Trophoblast cell (in vitro differentiated cells and primary cell): ENCODE results near the gene ME3.

Experiments used
- DNase-seq, 2 donors: peaks; one replicate each; pipeline ENCODE4 v3.0.0-alpha.2; 2016
- H2AFZ ChIP-seq: 2 replicates; pipeline ENCODE4 v1.6.1; 2013; ENCODE audit warnings: low read length, moderate library complexity, mild to moderate bottlenecking; ENCODE audit not compliant: insufficient read depth, poor library complexity
- H2AK5ac ChIP-seq: 2 replicates; pipeline ENCODE4 v1.6.1; 2013; ENCODE audit warnings: mild to moderate bottlenecking, low read length
- H2BK120ac ChIP-seq: 2 replicates; pipeline ENCODE4 v1.6.1; 2013; ENCODE audit warnings: low read length, mild to moderate bottlenecking, moderate library complexity; ENCODE audit not compliant: insufficient read depth, poor library complexity
- H2BK12ac ChIP-seq: 2 replicates; pipeline ENCODE4 v1.6.1; 2013; ENCODE audit warnings: mild to moderate bottlenecking, low read length, moderate library complexity
- H2BK5ac ChIP-seq: 2 replicates; pipeline ENCODE4 v1.6.1; 2013; ENCODE audit warnings: low read length, low read depth, moderate library complexity, mild to moderate bottlenecking; ENCODE audit not compliant: poor library complexity
- H3K14ac ChIP-seq: 2 replicates; pipeline ENCODE4 v1.6.1; 2013; ENCODE audit warnings: mild to moderate bottlenecking, low read length
- H3K18ac ChIP-seq: 2 replicates; pipeline ENCODE4 v1.6.1; 2013; ENCODE audit warnings: mild to moderate bottlenecking, low read length
- H3K23ac ChIP-seq: 2 replicates; pipeline ENCODE4 v1.6.1; 2013; ENCODE audit warnings: low read length
- H3K27ac ChIP-seq: 2 replicates; pipeline ENCODE4 v1.5.1; 2013; ENCODE audit warnings: low read depth, mild to moderate bottlenecking, inconsistent platforms, low read length, moderate library complexity
- H3K27me3 ChIP-seq: 2 replicates; pipeline ENCODE4 v1.6.1; 2013; ENCODE audit warnings: inconsistent platforms, mild to moderate bottlenecking, low read length, moderate library complexity; ENCODE audit not compliant: insufficient read depth
- H3K36me3 ChIP-seq, 2 experiments: 1 replicate in 1 of 2; 2 replicates in 1 of 2; pipeline ENCODE4 v1.6.1; 2013; ENCODE audit warnings: low read length in 2 of 2, mild to moderate bottlenecking in 2 of 2, moderate library complexity in 1 of 2; ENCODE audit not compliant: insufficient read depth in 2 of 2, control insufficient read depth in 1 of 2
- H3K4ac ChIP-seq: 2 replicates; pipeline ENCODE4 v1.6.1; 2013; ENCODE audit warnings: low read depth, mild to moderate bottlenecking, low read length, moderate library complexity
- H3K4me1 ChIP-seq, 2 experiments: 1 replicate in 1 of 2; 2 replicates in 1 of 2; pipeline ENCODE4 v1.6.1; 2013; ENCODE audit warnings: low read length in 2 of 2, mild to moderate bottlenecking in 2 of 2, moderate library complexity in 1 of 2; ENCODE audit not compliant: insufficient read depth in 2 of 2, control insufficient read depth in 1 of 2
- H3K4me2 ChIP-seq: 2 replicates; pipeline ENCODE4 v1.6.1; 2013; ENCODE audit warnings: inconsistent platforms, mild to moderate bottlenecking, low read length, moderate library complexity
- H3K4me3 ChIP-seq: 2 replicates; pipeline ENCODE4 v1.5.1; 2013; ENCODE audit warnings: mild to moderate bottlenecking, low read depth, low read length, inconsistent platforms
- H3K79me1 ChIP-seq: one replicate; pipeline ENCODE4 v1.6.1; 2013; ENCODE audit warnings: low read length
- H3K79me2 ChIP-seq: 2 replicates; pipeline ENCODE4 v1.6.1; 2013; ENCODE audit warnings: low read length, mild to moderate bottlenecking; ENCODE audit not compliant: control insufficient read depth, insufficient read depth, poor library complexity
- H3K9ac ChIP-seq: 2 replicates; pipeline ENCODE4 v1.6.1; 2013; ENCODE audit warnings: mild to moderate bottlenecking, low read length
- H3K9me3 ChIP-seq: 2 replicates; pipeline ENCODE4 v1.6.1; 2013; ENCODE audit warnings: low read depth, mild to moderate bottlenecking, control low read depth, inconsistent platforms, low read length; ENCODE audit not compliant: insufficient read depth
- H4K12ac ChIP-seq: 2 replicates; pipeline ENCODE4 v1.6.1; 2013; ENCODE audit warnings: low read depth, mild to moderate bottlenecking, low read length, moderate library complexity
- H4K8ac ChIP-seq: 2 replicates; pipeline ENCODE4 v1.6.1; 2013; ENCODE audit warnings: low read depth, mild to moderate bottlenecking, low read length, moderate library complexity
- H4K91ac ChIP-seq: one replicate; pipeline ENCODE4 v1.6.1; 2013; ENCODE audit warnings: low read depth, mild to moderate bottlenecking, low read length, moderate library complexity
- WGBS: extraction: QIAGEN DNeasy Blood & Tissue Kit; methylation state at CpG from one replicate; pipeline ENCODE4 v1.1.7; 2013; ENCODE audit warnings: missing lambda C conversion rate; ENCODE audit not compliant: insufficient read length, insufficient coverage; ENCODE audit errors: extremely low coverage; 5-methylcytosine and 5-hydroxymethylcytosine counted together

ME3 gene

GRCh38 chr11:86469491-86470388 lies 202.7 kb downstream of the ME3 start:
- peaks cover 47% of the 10 kb centered on the region for H3K79me1 ChIP-seq
- peak overlapping the region; percentile 25 for H3K14ac ChIP-seq
- peak overlapping the region; percentile 78 for H2BK120ac ChIP-seq
- no peak overlapping the region for H2AFZ ChIP-seq
- peak overlapping the region; percentile 60 for H4K8ac ChIP-seq
- H3K23ac ChIP-seq: no peak overlapping the region
- H2BK5ac ChIP-seq: peak overlapping the region; percentile 70
- no CpG with 5 or more reads among the region's 5 CpGs for WGBS
- H2AK5ac ChIP-seq: peak overlapping the region; percentile 1
- no peaks in the 10 kb centered on the region for H3K27me3 ChIP-seq
- DNase-seq: peak in 1 of 2 donors; percentile 32
- H3K27ac ChIP-seq: peak overlapping the region; percentile 81
- peaks cover 10% of the 10 kb centered on the region for H3K79me2 ChIP-seq
- peak overlapping the region; percentile 42 for H2BK12ac ChIP-seq
- H3K4me2 ChIP-seq: no peak overlapping the region
- H3K9me3 ChIP-seq: no peaks in the 10 kb centered on the region
- no peak overlapping the region for H3K4me3 ChIP-seq
- H3K18ac ChIP-seq: peak overlapping the region; percentile 22
- H4K91ac ChIP-seq: peak overlapping the region; percentile 80
- H3K9ac ChIP-seq: no peak overlapping the region
- H4K12ac ChIP-seq: no peak overlapping the region
- peaks cover 41 to 47% of the 10 kb centered on the region in 2 experiments for H3K4me1 ChIP-seq
- peak overlapping the region; percentile 3 for H3K4ac ChIP-seq
- no peaks in the 10 kb centered on the region for H3K36me3 ChIP-seq

- Histone ChIP-seq H3K9me3 (peaks cover 2% of the 10 kb centered on the region), H2AFZ (no peak overlapping the region), H4K91ac (peak overlapping the region; percentile 77), H3K18ac (no peak overlapping the region), H3K79me2 (peaks cover 7% of the 10 kb centered on the region), H4K12ac (no peak overlapping the region), H3K27me3 (no peaks in the 10 kb centered on the region), H3K23ac (no peak overlapping the region), H2BK120ac (peak overlapping the region; percentile 66), H3K9ac (no peak overlapping the region), H2AK5ac (peak overlapping the region; percentile 89), H3K4me1 (peaks cover 30 to 33% of the 10 kb centered on the region in 2 experiments), H3K4me3 (no peak overlapping the region), H3K4ac (no peak overlapping the region), H3K27ac (no peak overlapping the region), H3K4me2 (no peak overlapping the region), H3K36me3 (no peaks in the 10 kb centered on the region), H3K14ac (peak overlapping the region; percentile 35), H2BK5ac (peak overlapping the region; percentile 42), H3K79me1 (peaks cover 33% of the 10 kb centered on the region), H4K8ac (no peak overlapping the region), H2BK12ac (peak overlapping the region; percentile 85)
- DNase-seq: no peak
- no CpG with 5 or more reads among the region's 1 CpG for WGBS
These were observed 204.2 kb downstream of the ME3 start for GRCh38 chr11:86468169-86468568.

- Histone ChIP-seq H3K4ac (no peak overlapping the region), H2AK5ac (no peak overlapping the region), H2BK120ac (no peak overlapping the region), H3K4me1 (peaks cover 21 to 23% of the 10 kb centered on the region in 2 experiments), H2BK5ac (no peak overlapping the region), H4K8ac (no peak overlapping the region), H2AFZ (no peak overlapping the region), H3K36me3 (no peaks in the 10 kb centered on the region), H3K27ac (no peak overlapping the region), H3K79me2 (no peaks in the 10 kb centered on the region), H4K12ac (no peak overlapping the region), H3K27me3 (no peaks in the 10 kb centered on the region), H4K91ac (no peak overlapping the region), H3K4me3 (no peak overlapping the region), H3K79me1 (peaks cover 27% of the 10 kb centered on the region), H3K9ac (no peak overlapping the region), H3K18ac (no peak overlapping the region), H2BK12ac (no peak overlapping the region), H3K14ac (no peak overlapping the region), H3K9me3 (peaks cover 3% of the 10 kb centered on the region), H3K4me2 (no peak overlapping the region), H3K23ac (no peak overlapping the region)
- WGBS: no CpG with 5 or more reads among the region's 5 CpGs
- no peak for DNase-seq
These were observed 207.8 kb downstream of the ME3 start for GRCh38 chr11:86464509-86465221.

- Histone ChIP-seq H2BK12ac (peak overlapping the region; percentile 29), H2BK120ac (no peak overlapping the region), H3K4ac (no peak overlapping the region), H3K9ac (no peak overlapping the region), H3K18ac (no peak overlapping the region), H3K4me3 (no peak overlapping the region), H3K79me2 (no peaks in the 10 kb centered on the region), H3K79me1 (peaks cover 27% of the 10 kb centered on the region), H2AK5ac (no peak overlapping the region), H4K12ac (no peak overlapping the region), H3K4me1 (peaks cover 15 to 20% of the 10 kb centered on the region in 2 experiments), H3K9me3 (peaks cover 3% of the 10 kb centered on the region), H3K4me2 (no peak overlapping the region), H4K8ac (no peak overlapping the region), H4K91ac (no peak overlapping the region), H2AFZ (no peak overlapping the region), H2BK5ac (no peak overlapping the region), H3K14ac (no peak overlapping the region), H3K27ac (no peak overlapping the region), H3K27me3 (no peaks in the 10 kb centered on the region), H3K23ac (no peak overlapping the region), H3K36me3 (no peaks in the 10 kb centered on the region)
- WGBS: no CpG with 5 or more reads among the region's 5 CpGs
- no peak for DNase-seq
These were observed 208.5 kb downstream of the ME3 start for GRCh38 chr11:86463955-86464354.
